Hepatocyte (in vitro differentiated cells): ENCODE results near the gene NOTCH1.

Experiments used
- CTCF ChIP-seq: fragments of 200-600 bp; sonication (generic); IDR thresholded peaks from 2 replicates; pipeline ENCODE4 v1.5.1; 2016; ENCODE audit warnings: antibody characterized with exemption, mild to moderate bottlenecking; ENCODE audit not compliant: poor library complexity
- EZH2 ChIP-seq: fragments of 200-600 bp; sonication (generic); IDR thresholded peaks from 2 replicates; pipeline ENCODE4 v1.6.1; 2016; ENCODE audit warnings: antibody characterized with exemption, mild to moderate bottlenecking, borderline replicate concordance

DNA sequence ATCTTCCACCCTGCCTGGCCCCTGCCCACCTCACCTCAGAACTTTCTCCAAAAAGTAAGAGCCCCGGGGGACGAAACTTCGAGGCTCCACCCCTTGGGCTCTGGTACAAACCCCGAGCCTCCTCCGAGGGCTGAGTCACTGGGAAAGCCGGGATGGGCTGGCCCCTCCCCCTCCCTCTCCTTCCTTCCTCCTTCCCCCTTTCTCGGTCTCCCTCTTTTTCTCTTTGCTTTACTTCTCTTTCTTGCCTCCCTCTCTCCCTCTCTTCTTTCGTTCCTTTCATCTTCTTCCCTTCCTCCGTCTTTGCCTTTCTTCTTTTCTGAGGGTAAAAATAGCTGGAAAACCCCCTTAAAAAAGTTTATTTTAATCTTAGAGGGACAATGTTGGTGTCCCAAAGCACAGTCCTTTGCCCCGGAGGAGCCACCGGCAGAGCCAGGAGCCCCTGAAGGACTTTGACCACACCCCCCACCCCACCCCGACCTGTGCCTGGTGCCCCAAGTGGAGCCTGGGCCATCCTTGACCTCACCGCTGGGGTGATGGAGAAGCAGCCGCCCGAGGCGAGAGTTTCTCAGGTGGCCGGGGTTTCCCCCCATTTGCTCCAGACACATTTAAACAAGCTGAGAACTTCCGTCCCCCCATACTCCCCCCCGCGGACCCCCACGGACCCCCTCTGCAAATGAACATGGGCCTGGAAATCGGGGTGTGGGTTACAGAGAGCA, 5.7 kb upstream of the NOTCH1 start:
- TF ChIP-seq CTCF, result no peak
- TF ChIP-seq EZH2, result no peak
